HG03575 (cell line): Measurements from ENCODE around the gene SNF8.
"Not testable (repeated sequence)": the region's sequence is repeated elsewhere in the genome, so short reads cannot be mapped to it uniquely, and the experiment has no call there.

Source experiments
- ATAC-seq: cut with Tn5 transposase; IDR thresholded peaks from one replicate; pipeline ENCODE4 v1.9.1; 2021; ENCODE audit not compliant: unreplicated experiment, insufficient number of reproducible peaks, low FRiP score; ENCODE audit errors: extremely low read depth

The SNF8 gene

GRCh38 chr17:48944515-48945260 is at the start of gene SNF8:
TSS of gene SNF8 (minus strand) at chr17:48944842. CDS start at chr17:48944734, 108 bp downstream.
- ATAC-seq = no peak

GRCh38 chr17:48993951-48994350 is 49.3 kb upstream of the SNF8 start:
- no peak for ATAC-seq

- ATAC-seq = no peak
Observed at GRCh38 chr17:48993305-48993704, 48.7 kb upstream of the SNF8 start.

GRCh38 chr17:48992444-48992843 is 47.8 kb upstream of the SNF8 start:
- ATAC-seq = no peak

GRCh38 chr17:48990882-48991357 is 46.3 kb upstream of the SNF8 start:
- ATAC-seq = no peak

- ATAC-seq = no peak
Observed at GRCh38 chr17:48989100-48989499, 44.5 kb upstream of the SNF8 start.

GRCh38 chr17:48985436-48986245 is 41.0 kb upstream of the SNF8 start:
- no peak for ATAC-seq

GRCh38 chr17:48981927-48982539 is 37.4 kb upstream of the SNF8 start:
- ATAC-seq = no peak

- ATAC-seq = no peak
Observed at GRCh38 chr17:48973806-48974205, 29.2 kb upstream of the SNF8 start.

- no peak for ATAC-seq
Observed at GRCh38 chr17:48972749-48973097, 28.1 kb upstream of the SNF8 start.

GRCh38 chr17:48970865-48971687 is 26.4 kb upstream of the SNF8 start:
- no peak for ATAC-seq

- ATAC-seq = no peak
Observed at GRCh38 chr17:48970224-48970623, 25.6 kb upstream of the SNF8 start.

- no peak for ATAC-seq
Observed at GRCh38 chr17:48961516-48962233, 17.0 kb upstream of the SNF8 start.

- ATAC-seq = no peak
Observed at GRCh38 chr17:48960834-48961515, 16.3 kb upstream of the SNF8 start.

GRCh38 chr17:48954300-48954755 is 9.7 kb upstream of the SNF8 start:
- no peak for ATAC-seq

GRCh38 chr17:48952904-48953303 is 8.3 kb upstream of the SNF8 start:
- ATAC-seq = no peak

- ATAC-seq = no peak
Observed at GRCh38 chr17:48951572-48951971, 6.9 kb upstream of the SNF8 start.

GRCh38 chr17:48945261-48945651 is 614 bp upstream of the SNF8 start:
- not testable (repeated sequence) for ATAC-seq
